RPMI8226 (cell line): Measurements from ENCODE around the gene GPR137.
A peak's percentile ranks its signal among the peaks of the same experiment; 100 is the strongest.

Source experiments
- DNase-seq: peaks from one replicate; pipeline ENCODE4 v3.0.0-alpha.2; 2015

GPR137 gene

DNA sequence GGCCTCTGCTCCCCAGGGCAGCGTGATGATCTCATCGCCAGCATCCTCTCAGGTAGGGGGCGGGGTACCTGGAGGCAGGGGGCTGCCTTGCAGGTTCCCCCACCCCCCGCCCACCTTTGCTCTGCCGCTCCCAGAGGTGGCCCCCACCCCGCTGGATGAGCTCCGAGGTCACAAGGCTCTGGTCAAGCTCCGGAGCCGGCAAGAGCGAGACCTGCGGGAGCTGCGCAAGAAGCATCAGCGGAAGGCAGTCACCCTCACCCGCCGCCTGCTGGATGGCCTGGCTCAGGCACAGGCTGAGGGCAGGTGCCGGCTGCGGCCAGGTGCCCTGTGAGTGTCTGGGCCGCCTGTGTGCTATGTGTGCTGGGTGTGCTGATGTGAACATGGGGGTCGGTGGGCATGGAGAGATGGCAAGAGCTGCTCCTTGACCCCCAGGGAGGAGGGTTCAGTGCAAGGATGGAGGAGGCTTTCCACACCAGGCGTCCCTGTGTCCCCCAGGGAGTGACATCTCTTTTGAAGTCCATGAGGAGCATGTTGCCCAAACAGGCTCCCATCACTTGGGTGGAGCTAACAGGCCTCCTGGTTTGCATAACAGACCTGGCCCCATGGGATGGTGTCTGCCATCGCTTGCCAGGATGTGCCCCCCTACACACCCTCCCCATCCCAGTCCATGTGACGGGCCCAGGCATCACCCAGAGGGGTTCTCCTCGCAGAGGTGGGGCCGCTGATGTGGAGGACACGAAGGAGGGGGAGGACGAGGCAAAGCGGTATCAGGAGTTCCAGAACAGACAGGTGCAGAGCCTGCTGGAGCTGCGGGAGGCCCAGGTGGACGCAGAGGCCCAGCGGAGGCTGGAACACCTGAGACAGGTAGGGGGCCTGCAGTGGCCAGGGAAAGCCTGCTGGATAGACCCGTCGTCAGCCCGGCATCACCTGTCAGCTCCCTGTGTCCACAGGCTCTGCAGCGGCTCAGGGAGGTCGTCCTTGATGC is 20.2 kb upstream of the GPR137 start:
- DNase-seq = no peak

GRCh38 chr11:64266339-64266738 is 19.3 kb upstream of the GPR137 start:
- DNase-seq = no peak

GRCh38 chr11:64267207-64267945 is 18.3 kb upstream of the GPR137 start:
- DNase-seq = no peak

GRCh38 chr11:64268025-64268892 is 17.4 kb upstream of the GPR137 start:
- no peak for DNase-seq

DNA sequence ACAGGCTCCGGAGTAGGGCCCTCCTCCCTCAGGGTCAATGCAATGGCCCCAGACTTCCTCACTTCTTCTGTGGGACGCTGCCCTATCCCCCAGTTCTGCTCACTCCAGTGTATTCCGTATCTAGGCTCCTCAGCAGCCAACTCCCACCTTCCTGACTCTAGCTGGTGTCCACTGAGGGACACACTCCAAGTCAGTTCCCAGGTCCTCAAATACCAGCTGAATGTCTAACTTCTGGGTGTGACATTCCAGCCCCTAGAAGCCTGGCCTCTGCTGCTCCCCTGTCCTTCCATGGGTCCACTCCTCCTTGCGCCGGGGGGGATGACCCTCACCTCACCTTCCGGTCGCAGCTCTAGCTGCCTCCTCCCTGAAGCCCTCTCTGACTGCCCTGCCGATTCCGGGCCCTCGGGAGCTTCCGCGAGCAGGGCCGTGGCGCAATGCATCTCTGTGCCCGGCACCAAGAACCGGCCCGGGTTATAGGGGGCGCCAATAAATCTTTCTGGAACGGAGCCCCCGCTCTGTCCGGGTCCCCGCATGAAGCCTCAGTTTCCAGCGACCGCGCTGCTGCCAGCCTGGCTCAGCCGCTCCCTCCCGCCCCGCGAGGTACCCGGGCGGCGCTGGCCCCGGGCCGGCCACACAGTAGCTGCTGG is 16.6 kb upstream of the GPR137 start:
- peak; percentile 65 for DNase-seq

GRCh38 chr11:64269540-64270220 is 16.0 kb upstream of the GPR137 start:
- DNase-seq = peak; percentile 100

- DNase-seq = no peak
These were observed 10.4 kb upstream of the GPR137 start for GRCh38 chr11:64275031-64275800.

- DNase-seq = no peak
These were observed 9.8 kb upstream of the GPR137 start for GRCh38 chr11:64275841-64276240.

DNA sequence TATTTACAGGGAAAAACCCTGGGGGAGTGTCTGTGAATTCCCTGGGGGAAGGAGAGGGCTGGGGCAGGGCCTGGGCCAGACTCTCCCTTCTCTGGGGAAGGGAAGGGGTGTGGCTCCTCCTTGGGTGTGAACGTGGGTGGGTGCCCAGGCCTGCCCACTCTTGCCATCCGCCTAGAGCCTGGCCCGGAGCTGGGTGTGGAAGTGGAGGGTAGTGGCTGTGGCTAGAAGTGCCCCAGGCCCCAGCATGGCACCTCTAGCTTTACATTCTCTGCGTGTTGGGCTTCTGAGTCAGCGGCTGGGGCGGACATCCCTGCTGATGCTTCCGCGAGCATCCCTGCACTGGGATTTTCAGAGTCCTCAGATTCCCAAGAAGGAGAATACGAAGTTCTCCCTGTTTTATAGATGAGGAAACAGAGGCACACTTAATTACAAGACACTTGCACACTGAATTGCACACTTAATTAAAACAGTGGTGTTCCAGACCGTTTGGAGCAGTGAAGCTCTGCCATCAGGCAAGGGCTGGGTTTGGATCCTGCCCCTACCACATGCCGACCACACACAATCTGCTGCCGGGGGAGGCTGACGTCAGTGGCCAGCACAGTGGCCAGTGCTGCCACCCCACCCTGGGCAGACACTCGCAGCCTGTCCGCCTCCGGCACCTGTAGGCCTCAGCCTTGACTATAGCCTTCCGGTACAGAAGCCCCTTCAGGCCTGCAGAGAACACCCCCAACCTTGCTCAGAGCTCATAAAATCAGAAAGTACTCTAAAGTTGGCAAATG is 8.8 kb upstream of the GPR137 start:
- DNase-seq = no peak

GRCh38 chr11:64278576-64279190 is 7.0 kb upstream of the GPR137 start:
- no peak for DNase-seq

GRCh38 chr11:64281957-64282770 is 3.5 kb upstream of the GPR137 start:
- DNase-seq = no peak

DNA sequence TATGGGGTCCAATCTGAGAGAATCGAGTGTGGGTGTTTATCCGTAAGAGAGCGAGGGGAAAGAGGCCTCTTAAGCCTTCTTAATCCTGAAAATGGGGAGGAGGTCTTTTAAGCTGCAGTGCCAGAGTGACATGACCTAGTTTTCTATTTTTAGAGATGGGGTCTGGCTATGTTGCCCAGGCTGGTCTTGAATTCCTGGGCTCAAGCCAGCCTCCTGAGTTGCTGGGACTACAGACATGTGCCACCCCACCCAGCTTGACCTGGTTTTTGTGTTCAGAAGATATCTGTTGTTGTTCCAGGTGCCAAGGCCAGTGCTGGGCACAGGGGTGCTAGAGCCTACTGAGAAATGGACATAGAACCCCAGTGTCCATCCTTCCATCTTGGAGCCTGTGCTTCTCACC is 2.6 kb upstream of the GPR137 start:
- no peak for DNase-seq

- DNase-seq = peak; percentile 98
These were observed 1.3 kb upstream of the GPR137 start, which contains the start of gene BAD for GRCh38 chr11:64284048-64284961. TSS of gene BAD (minus strand) at chr11:64284665. CDS start at chr11:64284368, 297 bp downstream.

DNA sequence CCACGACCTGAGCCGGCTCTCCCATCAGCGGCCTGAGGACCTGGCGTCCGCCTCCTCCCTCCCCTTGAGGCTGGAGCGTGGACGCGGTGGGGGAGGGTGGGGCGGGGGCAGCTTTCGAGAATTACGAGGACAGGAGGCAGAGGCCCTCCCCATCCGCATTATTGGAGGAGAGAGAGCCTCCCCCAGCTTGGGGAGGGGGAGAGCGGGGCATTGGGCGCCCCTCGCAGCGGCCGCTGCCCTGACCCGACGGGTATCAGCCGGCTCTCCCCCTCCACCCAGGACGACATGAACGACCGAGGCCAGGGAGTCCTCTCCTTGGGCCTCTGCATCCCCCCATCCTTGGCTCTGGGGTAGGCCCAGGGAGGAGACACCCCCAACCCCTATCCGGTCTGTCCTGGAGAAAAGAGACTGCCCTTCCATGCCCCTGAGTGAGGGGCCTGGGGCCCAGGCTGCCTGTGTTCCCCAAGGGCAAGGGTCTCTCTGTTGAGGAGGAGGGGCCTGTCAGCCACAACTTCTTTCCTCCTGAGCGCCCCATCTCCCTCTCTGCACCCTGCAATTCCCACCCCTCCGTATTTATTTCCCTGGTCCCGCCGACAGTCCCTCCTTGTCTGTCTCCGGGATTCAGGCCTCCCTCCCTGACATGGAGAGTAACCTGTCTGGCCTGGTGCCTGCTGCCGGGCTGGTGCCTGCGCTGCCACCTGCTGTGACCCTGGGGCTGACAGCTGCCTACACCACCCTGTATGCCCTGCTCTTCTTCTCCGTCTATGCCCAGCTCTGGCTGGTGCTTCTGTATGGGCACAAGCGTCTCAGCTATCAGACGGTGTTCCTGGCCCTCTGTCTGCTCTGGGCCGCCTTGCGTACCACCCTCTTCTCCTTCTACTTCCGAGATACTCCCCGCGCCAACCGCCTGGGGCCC is 495 bp downstream of the GPR137 start:
- peak; percentile 83 for DNase-seq

DNA sequence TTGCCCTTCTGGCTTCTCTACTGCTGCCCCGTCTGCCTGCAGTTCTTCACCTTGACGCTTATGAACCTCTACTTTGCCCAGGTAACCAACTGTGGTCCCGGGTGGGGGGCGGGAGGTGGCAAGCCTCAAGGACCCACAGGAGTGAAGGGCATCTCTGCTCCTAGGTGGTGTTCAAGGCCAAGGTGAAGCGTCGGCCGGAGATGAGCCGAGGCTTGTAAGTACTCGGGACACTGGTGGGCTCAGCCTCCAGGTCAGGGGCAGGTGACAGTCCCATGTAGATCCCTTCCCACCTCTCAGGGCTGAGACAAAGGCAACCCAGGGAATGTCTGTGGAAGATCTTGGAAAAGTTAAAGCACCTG is 1.1 kb downstream of the GPR137 start:
- DNase-seq = no peak

DNA sequence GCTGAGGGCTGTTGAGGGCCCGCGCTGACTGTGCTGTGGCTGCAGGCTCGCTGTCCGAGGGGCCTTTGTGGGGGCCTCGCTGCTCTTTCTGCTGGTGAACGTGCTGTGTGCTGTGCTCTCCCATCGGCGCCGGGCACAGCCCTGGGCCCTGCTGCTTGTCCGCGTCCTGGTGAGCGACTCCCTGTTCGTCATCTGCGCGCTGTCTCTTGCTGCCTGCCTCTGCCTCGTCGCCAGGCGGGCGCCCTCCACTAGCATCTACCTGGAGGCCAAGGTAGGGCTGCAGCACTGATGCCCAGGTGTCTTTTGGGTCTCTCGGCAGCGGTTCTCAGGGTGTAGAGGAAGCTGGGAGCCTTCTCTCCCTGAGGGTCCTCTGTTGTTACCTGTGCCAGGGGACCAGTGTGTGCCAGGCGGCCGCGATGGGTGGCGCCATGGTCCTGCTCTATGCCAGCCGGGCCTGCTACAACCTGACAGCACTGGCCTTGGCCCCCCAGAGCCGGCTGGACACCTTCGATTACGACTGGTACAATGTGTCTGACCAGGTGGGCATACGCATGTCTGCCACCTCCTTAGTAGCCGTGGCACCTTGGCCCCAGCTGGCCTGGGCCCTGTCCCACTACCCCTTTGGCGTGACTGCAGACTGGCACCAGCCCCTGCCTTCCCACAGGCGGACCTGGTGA is 2.2 kb downstream of the GPR137 start:
- DNase-seq = no peak
